Endothelial cell of hepatic sinusoid (primary cell): ENCODE measurements around the gene MBD3L5.
"Not testable (repeated sequence)": the region's sequence is repeated elsewhere in the genome, so short reads cannot be mapped to it uniquely, and the experiment has no call there.

Experiments used
- in situ Hi-C: cut with HindIII; loops from 2 replicates; pipeline ENCODE4 v1.10.0; 2017; ENCODE audit warnings: low sequenced_read_pairs

MBD3L5 gene

DNA sequence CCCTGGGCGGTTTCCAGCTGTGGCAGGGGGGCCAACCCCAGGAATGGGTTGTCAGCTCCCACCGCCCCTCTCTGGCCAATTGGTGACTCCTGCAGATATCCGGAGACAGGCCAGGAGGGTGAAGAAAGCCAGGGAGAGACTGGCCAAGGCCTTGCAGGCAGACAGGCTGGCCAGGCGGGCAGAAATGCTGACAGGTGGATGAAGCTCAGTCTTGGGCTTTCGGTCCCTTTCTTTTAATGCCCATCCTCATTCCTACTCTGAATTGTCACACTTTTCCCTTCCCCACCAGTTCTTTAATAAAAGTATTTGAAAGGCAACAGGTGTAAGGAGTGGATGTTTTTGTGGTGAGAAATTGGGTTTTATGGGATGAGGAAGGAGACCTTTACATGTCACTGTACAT lies 21.0 kb downstream of the MBD3L5 start:
- in situ Hi-C loops = not testable (repeated sequence)

DNA sequence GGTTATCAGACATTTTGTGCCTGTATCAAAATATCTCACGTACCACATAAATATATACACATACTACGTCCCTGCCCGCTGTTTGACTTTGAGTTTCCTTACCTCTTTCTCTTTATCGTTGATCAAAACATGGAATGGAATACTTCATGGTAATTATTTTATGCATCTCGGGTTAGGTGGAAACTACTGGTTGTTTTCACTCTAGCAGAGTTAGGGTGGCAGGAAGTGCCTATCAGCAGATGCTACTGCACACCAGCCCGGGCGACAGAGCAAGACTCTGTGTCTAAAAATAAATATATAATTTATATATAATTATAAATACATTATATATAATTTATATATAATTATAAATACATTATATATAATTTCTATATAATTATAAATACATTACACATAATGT lies 22.5 kb downstream of the MBD3L5 start:
- in situ Hi-C loops = not testable (repeated sequence)

DNA sequence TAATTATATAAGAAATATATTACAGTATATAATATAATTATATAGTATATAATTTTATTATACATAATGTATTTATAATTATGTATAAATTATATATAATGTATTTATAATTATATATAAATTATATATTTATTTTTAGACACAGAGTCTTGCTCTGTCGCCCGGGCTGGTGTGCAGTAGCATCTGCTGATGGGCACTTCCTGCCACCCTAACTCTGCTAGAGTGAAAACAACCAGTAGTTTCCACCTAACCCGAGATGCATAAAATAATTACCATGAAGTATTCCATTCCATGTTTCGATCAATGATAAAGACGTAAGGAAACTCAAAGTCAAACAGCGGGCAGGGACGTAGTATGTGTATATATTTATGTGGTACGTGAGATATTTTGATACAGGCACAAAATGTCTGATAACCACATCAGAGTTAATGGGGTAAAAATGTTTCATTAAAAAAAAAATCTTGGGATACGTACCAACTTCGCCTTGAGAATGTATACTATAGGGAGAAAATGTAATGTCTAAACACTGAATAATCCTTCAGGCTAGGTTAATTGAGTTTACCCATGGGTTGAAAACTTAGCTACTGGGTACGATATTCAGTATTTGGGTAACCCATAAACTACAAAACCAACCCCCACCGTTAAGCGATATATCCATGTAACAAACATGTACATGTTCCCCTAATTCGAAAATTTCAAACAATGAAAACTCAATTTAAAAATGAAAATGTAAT lies 24.4 kb downstream of the MBD3L5 start:
- in situ Hi-C loops = not testable (repeated sequence)

DNA sequence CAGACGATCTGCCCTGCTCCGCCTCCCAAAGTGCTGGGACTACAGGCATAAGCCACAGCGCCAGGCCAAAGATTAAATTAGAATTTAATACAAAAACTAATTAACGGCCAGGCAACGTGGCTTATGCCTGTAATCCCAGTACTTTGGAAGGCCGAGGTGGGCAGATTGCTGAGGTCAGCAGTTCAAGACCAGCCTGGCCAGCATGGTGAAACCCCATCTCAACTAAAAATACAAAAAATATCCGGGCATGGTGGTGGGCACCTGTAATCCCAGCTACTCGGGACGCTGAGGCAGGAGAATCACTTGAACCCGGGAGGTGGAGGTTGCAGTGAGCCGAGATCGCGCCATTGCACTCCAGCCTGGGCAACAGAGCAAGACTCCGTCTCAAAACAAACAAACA lies 25.3 kb downstream of the MBD3L5 start:
- in situ Hi-C loops = not testable (repeated sequence)

DNA sequence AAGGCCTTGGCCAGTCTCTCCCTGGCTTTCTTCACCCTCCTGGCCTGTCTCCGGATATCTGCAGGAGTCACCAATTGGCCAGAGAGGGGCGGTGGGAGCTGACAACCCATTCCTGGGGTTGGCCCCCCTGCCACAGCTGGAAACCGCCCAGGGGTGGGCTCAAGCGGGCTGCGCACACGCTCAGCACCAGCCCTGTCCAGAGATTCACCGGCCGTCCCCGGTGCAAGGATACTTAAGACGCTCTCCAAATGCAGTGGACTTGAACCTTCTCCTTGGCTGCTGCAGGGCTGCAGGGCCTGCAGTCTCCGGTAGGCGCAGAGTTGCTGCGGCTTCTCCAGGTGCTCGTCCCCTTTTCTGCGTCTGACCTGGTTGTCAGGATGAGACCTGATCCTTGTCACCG lies 26.0 kb downstream of the MBD3L5 start:
- in situ Hi-C loops = not testable (repeated sequence)

DNA sequence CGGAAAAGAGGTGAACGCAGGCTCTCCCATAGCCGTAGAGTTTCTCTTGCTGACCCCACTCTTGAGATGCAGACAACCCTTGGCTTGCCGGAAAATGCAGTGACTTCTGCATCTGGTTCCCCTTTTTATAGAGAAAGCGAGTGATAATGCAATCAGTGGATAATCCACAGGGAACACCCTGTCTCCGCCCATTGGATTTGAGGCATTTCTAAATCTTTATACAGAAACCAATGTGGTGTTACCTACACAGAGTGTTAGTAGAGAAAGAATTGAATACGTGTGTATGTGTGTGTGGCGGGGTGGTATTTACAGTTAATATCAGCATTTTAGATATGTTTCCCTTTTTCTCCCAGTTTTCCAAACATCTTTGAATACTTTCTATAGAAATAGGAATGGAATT lies 28.2 kb downstream of the MBD3L5 start, which contains the start of gene MBD3L3:
Gene MBD3L3 (minus strand): TSS at position 101 of the 400 bp plus-strand sequence. CDS start 71 bp downstream, at position 30.
- in situ Hi-C loops = not testable (repeated sequence)

DNA sequence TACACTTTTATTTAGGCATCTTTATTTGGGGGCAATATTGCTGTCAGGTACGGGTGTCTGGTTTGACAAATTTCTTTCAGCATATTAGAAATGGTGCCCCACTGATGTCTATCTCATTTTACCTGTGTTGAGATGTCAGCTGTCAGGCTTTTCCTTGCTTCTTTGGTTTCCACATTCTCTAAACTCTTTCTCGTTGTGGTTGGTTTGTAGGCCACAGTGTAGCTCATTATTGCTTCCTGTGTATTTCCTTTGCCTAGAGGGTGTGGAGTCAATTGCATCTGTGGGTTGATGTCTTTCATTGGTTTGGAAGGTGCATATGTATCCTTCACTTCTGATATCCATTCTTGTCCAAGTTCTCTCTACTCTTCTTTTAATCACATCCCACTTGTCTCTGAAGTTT lies 29.6 kb downstream of the MBD3L5 start:
- in situ Hi-C loops = not testable (repeated sequence)

DNA sequence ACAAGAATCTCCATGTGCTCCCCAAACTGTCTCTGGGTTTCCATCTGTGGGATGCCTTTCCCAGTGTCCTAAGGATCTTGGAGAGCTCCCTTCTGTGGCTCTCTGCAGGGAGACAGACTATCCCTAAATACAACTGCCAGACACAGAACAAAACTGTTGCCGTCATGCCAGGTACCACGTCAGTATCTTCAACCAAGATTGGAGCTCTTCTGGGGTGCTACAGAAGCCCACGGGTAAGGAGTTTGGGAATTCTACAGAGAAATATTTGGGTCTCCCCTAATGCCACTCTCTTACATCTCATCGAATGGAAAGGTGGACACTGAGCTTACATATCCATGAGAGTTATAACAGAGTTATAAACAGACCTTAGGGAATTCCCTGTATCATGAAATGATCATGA lies 33.0 kb downstream of the MBD3L5 start:
- in situ Hi-C loops = no loop called here

DNA sequence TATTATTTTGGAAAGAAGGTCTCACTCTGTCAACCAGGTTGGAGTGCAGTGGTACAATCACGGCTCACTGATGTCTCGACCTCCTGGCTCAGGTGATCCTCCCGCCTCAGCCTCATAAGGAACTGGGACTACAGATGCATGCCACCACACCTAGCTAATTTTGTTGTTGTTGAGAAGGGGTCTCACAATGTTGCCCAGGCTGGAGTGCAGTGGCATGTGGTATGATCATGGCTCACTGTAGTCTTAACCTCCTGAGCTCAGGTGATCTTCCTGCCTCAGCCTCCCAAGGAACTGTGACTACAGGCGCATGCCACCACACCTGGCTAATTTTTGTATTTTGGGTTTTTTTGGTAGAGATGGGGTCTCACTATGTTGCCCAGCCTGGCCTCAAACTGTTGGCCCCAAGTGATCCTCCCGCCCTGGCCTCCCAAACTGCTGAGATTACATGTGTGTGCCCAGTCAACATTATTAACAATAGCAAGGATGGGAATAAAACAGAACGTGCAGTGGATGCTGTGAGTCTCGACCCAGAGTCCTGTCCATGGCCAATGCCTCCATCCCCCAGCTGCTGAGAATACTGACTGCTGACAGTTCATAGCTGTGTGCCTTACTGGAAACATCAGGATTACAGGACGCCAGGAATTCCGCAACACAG lies 33.5 kb downstream of the MBD3L5 start:
- in situ Hi-C loops = no loop called here

DNA sequence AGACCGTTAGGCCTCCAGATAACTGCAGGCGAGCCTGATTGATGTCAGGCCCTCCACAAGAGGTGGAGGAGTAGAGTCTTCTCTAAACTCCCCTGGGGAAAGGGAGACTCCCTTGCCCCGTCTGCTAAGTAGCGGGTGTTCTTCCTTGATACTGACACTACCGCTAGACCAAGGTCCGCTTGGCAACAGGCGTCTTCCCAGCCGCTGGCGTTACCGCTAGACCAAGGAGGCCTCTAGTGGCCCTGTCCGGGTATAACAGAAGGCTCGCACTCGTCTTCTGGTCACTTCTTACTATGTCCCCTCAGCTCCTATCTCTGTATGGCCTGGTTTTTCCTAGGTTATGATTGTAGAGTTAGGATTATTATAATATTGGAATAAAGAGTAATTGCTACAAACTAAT lies 36.7 kb downstream of the MBD3L5 start:
- in situ Hi-C loops = not testable (repeated sequence)

DNA sequence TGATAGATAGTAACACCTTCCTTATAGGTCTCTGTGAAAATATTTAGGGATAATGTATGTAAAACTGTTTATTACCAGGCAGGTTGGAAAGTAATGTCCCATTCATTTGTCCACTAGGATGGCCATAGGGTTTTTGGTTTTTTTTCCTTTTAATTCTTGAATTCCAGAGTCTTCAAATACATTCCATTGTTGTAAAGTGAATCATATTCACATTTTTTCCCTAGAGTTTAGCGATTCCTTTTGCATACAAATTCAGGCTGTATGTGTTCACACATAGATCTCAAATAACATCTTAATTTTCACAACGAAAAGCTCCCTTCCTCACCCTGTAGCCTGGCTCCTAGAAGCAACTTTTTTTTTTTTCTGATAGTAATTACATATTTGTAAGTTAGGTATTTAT lies 37.3 kb downstream of the MBD3L5 start:
- in situ Hi-C loops = no loop called here

DNA sequence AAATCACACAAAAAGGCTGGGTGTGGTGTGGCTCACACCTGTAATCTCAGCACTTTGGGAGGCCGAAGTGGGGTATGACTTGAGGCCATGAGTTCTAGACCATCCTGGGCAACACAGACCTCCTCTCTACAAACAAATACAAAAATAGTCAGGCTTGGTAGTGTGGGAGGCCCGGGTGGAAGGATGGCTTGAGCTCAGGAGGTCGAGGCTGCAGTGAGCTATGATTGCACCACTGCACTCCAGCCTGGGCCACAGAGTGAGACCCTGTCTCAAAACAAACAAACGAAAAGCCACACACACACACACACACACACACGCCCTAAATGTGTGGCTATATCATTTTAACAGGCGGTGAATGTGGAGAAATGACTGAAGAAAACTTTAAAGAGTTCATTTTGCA lies 38.2 kb downstream of the MBD3L5 start:
- in situ Hi-C loops = no loop called here

DNA sequence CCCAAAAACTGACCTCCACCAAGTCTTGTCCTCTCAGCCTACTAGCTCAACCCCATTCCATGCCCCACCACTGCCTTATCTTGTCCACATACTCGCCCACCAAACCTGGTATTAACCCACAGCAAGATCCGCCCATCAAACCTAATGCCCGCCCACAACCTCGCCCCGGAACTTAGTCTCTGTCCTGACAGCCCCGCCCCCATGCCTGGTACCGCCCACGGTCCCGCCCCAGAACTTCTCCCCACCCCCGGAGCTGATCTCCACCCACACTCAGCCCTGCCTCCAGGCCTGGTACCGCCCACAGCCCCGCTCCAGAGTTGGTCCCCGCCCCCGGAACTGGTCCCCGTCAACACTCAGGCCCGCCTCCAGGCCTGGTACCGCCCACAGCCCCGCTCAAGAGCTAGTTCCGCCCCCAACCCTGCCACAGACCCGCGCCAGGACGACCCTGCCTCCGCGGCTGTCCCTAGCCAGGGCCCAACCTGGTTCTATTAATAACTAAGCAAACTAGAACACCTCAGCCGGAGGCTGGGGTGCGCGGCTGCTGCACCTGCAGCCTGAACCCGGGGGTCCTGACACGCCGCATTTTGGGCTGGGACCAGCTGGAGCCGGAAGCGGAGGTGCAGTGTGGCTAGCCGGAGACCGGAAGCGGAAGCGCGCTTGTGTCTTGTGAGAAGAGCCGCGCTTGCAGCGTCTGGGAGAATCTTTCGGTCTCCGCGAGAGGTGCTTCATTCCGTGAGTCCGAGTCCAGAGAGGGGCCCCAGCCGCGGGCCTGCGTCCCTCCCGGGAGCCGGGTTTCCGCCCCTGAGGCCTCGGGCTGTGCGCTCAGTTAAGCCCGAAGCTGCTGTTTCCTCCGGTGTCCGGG lies 38.9 kb downstream of the MBD3L5 start, which contains the start of gene ZNF557:
Gene ZNF557 (plus strand): TSS at position 662 of the 862 bp plus-strand sequence. CDS start 5,372 bp downstream, outside the sequence.
- in situ Hi-C loops = no loop called here

DNA sequence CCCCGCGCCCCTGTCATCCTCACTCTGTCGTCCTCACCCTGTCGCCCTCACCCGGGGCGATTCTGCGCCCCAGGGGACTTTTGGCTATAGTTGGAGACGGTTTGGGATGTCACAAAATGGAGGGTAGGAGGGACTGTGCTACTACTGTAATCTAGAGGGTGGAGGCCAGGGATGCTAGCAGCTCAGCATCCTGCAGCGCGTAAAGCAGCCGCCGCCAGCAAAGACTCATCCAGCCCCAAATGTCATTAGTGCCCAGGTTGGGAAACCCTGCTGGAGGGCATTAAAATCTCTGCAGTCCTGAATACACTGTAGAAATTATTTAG lies 39.5 kb downstream of the MBD3L5 start:
- in situ Hi-C loops = no loop called here

DNA sequence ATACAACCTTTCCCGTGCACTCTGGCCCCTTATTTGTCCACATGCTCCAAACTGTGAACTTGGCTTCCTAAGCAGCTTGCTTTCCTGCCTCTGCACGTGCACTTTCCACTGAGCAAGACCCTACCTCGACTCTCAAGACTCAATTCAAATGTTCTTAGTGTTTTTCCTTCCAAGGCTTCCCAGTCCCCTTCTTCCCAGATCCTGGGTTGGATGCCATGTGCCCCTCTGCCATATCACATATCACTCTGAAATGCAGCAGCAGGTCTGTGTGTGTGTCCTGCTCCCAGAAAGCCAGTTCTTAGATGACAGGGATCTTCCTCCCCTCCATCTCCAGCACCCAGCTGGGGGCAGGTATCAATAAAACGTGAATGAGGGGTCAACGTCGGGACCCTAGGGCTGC lies 42.2 kb downstream of the MBD3L5 start:
- in situ Hi-C loops = no loop called here

DNA sequence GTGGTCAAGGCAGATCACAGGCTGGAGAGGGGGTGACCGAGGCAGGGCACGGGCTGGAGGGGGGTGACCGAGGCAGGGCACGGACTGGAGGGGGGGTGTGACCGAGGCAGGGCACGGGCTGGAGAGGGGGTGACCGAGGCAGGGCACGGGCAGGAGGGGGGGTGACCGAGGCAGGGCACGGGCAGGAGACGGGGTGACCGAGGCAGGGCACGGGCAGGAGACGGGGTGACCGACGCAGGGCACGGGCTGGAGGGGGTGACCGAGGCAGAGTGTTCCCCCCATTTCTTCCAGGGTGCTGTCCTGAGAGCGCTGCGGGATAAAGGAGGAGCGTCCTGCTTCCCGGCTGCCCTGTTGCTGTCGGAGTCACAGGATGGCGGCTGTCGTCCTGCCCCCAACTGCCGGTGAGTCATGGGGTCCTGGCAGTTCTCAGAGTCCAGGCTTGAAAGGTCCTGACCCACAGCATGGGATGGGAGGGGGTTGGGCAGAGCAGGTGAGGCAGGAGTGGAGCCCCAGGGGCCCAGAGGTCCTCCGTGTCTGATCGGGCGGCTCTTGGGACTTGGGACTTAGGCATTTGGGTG lies 44.4 kb downstream of the MBD3L5 start:
- in situ Hi-C loops = no loop called here

DNA sequence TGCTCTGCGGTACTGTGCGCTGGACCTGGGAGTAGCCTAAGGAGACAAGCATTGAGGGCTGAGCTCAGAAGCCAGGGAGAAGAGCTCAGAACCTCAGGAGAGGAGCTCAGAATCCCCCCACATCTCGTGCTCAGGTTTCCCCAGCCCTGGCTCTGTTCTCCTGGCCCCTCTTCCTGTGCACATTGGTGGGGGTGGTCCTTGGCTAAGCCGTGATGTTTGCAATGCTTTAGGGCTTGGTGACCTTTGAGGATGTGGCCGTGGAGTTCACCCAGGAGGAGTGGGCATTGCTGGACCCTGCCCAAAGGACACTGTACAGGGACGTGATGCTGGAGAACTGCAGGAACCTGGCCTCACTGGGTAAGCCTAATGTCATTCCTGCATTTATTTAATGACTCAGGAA lies 45.8 kb downstream of the MBD3L5 start:
- in situ Hi-C loops = no loop called here

DNA sequence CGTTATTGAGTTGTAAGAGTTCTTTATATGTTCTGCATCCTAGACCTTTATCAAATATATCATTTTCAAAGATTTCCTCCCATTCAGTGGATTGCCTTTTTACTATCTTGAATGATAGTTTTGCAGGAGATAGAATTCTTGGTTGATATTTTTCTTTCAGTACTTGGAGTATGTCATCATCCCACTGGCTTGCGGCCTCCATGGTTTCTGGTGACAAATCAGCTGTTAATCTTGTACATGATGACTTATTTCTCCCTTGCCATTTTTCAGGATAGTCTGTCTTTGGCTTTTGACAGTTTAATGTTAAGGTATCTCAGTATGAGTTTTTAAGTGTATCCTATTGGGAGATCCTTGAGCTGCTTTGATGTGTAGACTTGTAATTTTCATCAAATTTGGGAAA lies 47.6 kb downstream of the MBD3L5 start:
- in situ Hi-C loops = no loop called here
